ENCODE measurements around the gene CAPZA1. TPM values are rescaled to one million over a fixed set of nuclear protein-coding genes. Genes with fewer than 3 reads are reported as not detected.
A peak's percentile ranks its signal among the peaks of the same experiment; 100 is the strongest.
"Not testable (repeated sequence)": the region's sequence is repeated elsewhere in the genome, so short reads cannot be mapped to it uniquely, and the experiment has no call there.

Gene CAPZA1
- total RNA-seq (2014; rRNA removed; shearing (Covaris generic)): 240 and 250 TPM in 2 replicates
- 165 and 188 TPM in 2 replicates for polyA plus RNA-seq (2015; cell fraction: cytosol; rRNA removed)
- polyA plus RNA-seq (2015; cell fraction: nucleus; rRNA removed): 186 and 199 TPM in 2 replicates

DNA sequence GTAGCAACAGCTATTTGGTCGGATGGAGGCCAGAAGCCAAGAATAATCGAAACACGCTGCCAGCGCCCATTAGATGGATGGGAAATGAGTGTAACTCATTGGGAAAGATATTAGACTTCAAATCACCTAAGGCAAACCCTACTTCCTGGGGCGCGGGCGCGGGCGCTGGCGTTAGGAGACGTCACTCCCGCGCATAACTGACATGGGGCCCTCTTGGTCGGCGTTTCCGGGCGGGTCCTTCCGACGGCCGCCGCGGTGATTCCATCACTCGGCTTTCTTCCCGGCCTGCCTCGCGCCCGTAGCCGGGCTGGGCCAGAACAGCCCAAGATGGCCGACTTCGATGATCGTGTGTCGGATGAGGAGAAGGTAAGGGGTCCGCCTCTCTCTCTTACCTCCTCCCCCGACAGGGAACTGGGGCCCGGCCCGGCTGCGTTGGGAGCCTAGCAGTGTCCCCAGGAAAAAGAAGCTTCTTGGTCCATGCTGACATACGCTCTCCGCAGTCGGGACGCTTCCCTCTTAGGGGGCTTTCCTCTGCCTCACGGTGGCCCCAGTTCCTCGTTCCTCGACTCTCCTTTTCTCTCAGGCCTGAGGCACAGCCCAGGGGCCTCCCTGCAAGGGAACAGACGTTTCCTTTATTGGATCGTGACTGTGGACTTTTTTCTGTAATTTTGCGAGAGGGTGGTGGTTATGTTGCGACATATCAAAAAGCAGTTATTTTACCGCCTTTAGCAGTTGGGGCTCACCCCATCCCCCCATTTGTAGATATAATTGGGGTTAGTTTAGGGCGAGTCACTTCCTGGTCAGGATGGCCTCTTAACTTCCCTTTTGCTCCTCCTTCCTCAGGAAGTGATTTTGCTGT lies at the start of gene CAPZA1:
Gene CAPZA1 (plus strand): TSS at position 315 of the 859 bp plus-strand sequence. CDS start 13 bp downstream, at position 328.
- DNase-seq (ENCODE audit: low read depth): peak; percentile 92

DNA sequence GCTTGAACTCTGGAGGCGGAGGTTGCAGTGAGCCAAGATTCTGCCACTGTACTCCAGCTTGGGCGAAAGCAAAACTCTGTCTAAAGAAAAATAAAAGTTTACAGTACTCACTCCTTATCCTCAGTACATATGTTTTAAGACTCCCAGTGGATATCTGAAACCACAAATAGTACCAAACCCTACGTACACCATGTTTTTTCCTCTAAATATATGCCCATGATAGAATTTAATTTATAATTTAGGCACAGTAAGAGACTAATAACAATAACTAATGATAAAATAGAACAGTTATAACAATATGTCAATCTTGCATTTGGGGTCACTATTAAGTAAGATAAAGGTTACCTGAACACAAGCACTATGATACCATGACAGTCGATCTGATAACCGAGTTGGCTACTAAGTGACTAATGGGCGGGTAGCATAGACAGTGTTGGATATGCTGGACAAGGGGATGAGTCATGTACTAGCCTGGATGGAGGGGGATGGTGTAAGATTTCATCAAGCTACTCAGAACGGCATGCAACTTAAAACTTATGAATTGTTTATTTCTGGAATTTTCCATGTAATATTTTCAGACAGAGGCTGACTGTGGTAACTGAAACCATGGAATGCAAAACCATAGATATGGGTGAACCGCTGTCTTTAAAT lies 44.4 kb upstream of the CAPZA1 start:
- peak; percentile 81 for DNase-seq (ENCODE audit: low read depth)

DNA sequence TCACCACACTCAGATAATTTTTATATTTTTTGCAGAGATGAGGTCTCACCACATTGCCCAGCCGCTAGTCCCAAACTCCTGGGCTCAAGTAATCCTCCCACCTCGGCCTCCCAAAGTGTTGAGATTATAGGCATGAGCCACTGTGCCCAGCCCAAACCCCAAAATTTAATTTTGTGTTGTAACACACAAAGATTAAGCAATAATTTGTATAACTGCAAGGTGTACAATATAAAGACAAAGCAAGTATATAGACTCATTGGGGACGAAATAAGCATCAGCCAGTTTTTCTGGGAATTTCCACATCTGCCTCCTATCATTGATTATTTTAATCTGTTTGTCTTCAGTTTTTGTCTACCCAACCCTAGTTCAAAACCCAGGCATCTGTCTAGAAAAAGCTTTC lies 43.4 kb upstream of the CAPZA1 start:
- no peak for DNase-seq (ENCODE audit: low read depth)

DNA sequence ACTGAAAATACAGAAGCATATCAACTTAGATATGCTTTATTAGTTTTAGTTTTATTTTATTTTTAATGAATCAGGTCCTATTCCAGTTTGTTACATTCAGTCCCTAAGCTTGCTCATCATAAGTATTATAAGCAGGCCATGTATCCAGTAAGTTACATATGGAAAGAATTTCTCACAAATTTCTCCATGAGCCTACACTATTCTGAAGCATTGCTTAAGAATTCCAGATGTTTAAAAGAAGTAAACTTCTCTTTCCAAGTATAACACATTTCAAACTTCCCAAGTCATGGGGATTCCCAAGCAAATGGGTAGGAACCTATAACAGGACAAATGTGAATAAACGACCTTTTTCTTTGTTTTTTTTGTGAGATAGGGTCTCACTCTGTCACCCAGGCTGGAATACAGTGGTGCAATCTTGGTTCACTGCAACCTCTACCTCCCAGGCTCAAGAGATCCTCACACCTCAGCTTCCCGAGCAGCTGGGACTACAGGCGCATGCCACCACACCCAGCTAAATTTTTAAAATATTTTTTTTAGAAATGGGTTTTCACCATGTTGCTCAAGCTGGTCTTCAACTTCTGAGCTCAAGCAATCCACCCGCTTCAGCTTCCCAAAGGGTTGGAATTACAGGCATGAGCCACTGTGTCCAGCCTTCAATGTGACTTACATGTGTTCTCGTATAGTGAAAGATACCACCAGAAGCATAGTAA lies 39.7 kb upstream of the CAPZA1 start:
- DNase-seq (ENCODE audit: low read depth): no peak

DNA sequence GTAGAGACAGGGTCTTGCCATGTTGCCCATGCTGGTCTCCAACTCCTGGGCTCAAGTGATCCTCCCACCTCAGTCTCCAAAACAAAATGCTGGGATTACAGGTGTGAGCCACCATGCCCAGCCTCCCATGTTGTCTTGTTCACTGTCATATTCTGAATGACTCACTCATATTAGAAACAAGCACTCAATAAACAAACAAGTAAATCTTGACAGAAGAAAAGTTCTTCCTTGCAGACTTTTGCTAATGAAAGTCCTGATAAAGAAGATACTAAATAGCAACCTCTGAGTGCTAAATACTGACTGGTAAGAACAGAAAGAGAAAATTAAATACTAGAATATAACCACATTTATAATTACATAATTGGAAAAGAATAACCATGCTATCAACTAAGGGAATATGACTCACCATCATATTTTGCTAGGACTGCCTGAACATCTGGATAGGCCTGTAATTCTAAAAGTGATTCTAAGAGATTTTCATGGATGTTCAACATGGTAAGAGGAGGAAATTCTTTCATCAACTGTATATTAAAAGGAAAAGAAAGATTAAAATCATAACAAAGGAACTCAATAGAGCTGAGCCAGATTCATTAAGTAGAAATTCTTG lies 37.9 kb upstream of the CAPZA1 start:
- no peak for DNase-seq (ENCODE audit: low read depth)

DNA sequence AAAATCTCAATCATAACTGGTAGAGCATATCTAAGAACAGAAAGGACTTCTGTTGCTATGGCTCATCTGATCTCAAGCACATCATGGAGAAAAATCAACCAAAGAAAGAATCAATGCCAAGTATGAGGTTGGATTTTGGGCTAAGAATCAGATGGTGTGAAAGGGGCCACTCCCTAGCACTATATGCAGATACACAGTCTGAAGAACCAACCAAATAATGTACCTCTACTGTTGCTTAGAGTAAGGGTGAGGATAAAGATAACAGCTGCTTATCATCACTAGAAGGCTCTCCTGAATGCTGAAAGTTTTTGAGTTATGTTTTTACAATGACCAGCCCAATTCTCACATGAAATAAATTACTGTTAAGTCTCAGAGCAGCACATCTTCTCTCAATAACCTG lies 36.3 kb upstream of the CAPZA1 start:
- no peak for DNase-seq (ENCODE audit: low read depth)

DNA sequence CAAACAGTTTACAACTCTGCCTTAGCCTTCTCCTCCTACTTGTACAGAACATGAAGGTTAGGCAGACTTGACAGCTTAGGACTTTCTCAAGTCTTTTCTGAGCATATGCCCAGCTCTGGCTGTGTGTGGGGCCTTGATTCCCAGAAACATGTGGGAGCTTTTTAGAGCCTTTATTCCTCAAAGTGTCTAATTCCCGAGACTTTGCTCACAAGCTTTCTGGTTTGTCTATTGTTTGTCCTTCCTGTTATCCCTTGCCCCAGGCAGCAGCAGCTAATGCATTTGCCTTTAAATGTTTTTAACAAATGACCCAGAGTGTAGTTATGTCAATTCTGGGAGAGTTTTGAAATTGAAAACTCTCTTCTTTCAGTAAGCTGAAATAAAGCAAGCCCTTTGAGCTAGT lies 29.9 kb upstream of the CAPZA1 start:
- no peak for DNase-seq (ENCODE audit: low read depth)

DNA sequence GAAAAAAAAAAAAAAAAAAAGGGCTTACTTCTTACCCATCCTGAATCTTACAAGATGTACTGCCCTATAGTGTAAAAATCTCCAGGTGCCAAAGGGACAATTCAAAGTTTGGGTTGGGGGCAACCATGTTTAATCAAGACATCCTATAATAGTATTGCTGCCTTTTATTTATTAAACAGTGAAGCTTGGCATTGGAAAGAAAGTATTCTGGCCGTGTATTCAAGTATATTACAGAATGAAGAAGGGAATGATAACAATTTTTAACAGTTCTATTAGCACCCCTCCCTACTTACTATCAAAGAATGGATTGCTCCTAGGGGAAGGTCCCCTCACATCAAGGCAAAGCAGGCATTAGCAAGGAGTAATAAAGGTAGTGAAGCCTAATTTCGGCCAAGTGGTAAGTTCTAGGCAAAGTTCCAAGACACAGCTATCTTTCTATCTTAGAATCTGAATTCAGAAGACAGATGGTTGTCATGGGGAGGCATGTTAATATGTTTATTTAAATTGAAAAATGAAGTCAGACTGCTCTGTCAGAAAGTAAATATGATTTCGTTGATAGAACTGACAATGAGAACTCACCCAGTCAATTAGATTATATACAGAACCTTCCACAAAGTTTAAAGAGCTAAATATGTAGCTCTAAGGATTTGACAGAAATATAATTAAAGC lies 25.3 kb upstream of the CAPZA1 start:
- no peak for DNase-seq (ENCODE audit: low read depth)

DNA sequence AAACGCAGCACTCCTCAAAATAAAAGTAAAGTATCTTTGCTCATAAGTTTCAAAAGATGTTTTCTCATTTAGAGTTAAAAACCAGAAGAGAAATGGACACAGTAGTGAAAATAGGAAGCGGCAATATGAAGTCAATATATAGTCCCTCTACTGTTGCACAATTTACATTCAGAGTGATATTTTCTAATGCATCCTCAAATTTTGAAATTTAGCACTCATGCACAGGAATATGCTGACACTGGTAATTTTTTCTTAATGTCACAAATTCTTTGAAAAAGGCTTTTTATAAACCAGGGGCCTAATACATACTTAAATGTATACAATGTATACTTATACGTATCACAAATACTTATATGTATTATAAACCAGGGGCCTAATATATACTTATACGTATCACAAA lies 20.2 kb upstream of the CAPZA1 start:
- no peak for DNase-seq (ENCODE audit: low read depth)

DNA sequence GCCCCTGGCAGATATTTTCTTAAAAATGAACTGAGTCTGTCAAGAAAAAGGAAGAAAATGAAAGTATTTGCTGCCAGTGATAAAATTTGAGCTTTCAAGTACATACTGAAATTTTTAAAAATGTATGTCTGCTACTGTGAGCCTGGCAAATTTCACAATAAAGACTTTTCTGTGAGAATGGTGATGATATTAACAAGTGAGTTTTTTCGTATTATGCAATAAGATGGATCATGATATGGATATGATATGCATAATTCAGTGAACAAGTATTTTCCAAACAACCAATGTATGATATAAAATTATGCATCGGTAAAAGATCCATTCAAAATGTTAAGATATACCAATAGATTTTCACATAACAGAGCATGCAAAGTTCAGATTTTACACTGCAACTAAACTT lies 16.6 kb upstream of the CAPZA1 start:
- no peak for DNase-seq (ENCODE audit: low read depth)

DNA sequence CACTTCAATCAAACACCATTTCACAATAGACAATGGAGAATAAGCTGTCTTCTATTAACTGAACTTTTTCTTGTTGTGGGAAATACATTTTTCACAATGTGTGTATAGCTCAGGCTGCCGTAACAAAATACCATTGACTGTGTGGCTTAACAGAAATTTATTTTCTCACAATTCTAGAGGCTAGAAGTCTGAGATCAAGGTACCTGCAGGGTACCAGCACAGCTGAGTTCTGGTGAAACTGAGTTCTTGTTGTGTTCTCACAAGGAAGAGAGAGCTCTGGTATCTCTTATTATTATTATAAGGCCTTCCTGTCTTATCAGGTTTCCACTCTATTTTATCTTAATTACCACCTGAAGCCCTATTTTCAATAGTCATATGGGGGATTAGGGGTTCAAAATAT lies 16.1 kb upstream of the CAPZA1 start:
- DNase-seq (ENCODE audit: low read depth): no peak

DNA sequence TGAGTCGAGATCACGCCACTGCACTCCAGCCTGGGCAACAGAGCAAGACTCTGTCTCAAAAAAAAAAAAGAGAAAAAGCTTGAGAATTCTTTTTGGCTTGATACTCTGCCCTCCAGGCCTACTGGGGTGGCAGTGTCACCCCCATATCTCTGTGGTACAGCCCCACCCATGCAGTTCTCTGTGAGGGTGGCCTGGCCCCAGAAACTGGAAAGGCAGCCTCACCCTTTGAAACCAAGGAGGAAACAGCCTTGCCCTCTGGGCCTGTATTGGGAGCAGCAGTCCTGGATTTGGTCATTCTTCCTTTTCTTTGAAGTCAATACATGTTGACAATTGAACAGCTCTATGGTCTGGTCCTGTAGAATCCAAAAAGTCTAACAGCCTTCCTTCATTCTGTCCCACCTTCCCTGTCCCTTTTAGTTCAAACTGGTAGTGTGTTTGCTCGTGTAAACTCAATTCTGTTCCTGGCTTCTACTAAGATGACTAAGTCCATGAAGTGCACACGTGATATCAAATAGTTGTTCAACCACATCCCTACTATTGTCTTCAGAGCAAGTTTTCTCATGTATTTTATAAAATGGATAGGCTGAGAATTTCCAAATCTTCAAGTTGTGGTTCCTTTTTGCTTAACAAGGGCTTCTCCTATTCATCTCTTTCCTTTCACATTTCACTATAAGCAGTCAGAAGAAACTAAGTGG lies 13.9 kb upstream of the CAPZA1 start:
- DNase-seq (ENCODE audit: low read depth): peak; percentile 27

DNA sequence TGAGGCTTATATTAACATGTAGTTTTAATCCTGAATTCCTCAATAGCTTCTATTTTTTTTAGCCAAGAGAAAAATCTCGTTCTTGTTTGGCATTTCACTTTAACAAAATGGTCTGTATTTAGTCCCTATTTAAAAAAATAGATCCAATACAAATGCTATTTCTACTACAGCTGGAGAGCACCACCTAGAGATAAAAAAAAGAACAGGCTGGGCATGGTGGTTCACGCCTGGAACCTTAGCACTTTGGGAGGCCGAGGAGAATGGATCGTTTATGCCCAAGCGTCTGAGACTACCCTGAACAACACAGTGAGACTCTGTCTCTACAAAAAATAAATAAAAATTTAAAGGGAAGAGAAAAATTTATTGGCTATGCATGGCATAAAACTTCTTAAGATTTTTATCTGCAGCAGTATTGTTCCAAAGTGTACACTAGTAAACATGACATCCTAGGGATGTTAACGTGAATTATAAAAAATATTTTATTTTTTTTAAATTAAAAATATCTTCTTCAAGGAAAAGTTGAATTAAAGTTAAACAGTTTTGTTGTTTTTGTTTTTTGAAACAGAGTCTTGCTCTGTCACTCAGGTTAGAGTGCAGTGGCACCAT lies 5.1 kb upstream of the CAPZA1 start:
- peak; percentile 38 for DNase-seq (ENCODE audit: low read depth)

DNA sequence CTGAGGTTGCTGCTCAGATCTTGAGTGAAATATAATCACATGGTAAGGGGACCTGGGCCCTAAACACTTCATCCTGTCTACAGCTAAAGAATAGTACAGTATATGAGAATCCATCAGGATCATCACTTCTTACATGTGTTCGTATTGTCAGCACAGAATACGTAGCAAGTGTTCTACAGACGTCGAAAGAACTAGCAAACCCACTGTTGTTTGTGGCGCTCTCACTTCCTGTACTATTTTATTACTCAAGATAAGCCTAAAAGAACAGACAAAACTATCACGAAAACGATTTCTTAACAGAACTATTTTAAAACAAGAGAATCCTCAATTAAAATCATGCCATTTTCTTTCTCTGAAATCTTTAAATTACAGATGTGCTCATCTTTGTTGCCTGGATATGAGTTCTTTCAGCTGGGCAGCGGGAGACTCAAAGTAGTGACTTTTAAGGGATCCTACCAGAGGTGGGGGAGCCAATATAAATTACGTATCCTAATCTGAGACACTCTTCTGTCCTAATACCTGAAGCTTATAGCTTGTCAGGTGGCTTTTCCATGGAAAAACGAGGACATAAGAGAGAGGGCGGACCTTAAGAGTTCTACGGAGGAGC lies 1.4 kb upstream of the CAPZA1 start:
- no peak for DNase-seq (ENCODE audit: low read depth)

DNA sequence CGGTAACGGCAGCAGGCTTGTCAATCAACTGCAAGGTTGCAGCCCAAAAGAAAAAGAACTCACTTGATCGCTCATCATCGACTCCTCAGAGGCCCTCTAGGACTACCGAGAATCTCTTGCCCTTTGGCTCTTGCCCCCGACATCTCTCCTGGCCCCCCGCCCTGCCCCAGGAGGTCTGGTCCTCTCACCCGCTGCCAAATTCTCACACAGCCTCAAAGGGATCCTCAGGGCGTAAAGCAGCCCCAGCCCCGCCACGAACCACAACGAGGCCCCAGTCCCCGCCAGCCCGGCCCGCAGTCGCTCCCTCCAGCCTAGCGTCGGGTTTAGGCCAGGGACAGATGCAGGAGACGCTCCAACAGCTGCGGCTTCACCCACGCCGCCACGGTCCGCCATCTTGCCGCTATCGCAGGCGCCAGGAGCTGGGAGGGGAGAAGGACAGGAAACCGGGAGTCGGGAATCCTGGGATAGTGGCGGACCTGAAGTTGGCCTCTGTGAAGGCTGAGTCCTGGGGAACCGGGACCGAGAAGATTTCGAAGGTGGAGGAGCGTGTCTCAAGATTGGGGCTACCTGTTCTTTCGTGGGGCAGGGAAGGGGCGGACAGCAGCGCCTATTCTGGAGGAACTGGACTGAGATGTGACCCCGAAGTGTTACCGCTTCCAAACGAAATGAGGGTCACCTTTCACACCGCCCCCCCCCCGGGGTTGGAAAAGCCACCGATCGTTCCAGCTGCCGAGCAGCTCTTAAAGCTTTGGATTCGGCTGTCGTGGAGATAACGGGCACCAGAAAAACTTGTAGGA lies 713 bp upstream of the CAPZA1 start, which contains the start of gene ST7L:
Gene ST7L (minus strand): TSS at position 421 of the 797 bp plus-strand sequence. CDS start 28 bp downstream, at position 393.
- peak; percentile 59 for DNase-seq (ENCODE audit: low read depth)

DNA sequence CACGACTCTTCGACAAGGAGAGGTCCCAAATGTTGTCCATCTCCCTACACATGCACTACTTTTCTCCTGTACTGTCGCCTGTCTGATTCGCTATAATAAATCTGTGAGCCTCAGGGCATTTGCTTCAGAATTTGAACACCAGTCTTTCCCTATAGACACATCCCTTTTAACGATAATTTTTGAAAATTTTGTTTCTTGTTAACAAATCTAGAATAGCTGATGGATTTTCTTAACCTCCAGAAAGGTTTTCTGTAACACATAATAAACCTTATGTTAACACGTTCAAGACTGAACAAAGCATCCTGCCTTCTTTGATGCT lies 704 bp downstream of the CAPZA1 start:
- DNase-seq (ENCODE audit: low read depth): no peak

DNA sequence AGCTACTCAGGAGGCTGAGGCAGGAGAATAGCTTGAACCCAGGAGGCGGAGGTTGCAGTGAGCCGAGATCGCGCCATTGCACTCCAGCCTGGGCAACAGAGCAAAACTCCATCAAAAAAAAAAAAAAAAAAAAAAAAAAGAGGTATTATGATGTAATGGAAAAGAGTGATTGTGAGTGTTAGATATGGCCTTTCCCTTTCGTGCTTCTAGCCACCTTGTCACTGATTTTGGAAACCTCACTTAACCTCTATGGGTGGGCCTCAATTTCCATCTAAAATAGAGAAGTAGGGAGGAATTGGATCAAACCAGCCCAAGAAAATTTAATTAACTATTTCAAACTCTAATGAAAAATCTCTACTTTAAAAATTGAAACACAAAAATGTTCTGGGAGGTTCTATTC lies 4.9 kb downstream of the CAPZA1 start:
- not testable (repeated sequence) for DNase-seq (ENCODE audit: low read depth)

DNA sequence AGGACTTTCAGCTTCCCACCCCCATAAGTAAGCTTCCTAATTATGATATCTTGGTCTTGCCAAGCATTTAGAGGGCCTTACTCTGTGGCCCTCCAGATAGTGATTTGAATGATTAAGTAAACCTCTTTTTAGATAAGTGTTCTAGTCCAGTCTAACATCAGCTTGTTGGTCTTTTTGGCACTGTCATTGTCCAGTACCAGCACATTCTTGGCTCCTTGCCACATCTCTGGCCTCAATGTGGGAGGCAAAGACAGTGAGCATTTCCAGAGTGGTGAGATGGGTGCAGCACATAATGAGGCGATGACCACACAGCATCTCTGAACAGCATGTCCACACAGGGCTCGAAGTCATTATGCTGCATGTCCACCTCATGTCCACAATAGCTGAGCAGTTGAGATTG lies 6.1 kb downstream of the CAPZA1 start:
- no peak for DNase-seq (ENCODE audit: low read depth)

DNA sequence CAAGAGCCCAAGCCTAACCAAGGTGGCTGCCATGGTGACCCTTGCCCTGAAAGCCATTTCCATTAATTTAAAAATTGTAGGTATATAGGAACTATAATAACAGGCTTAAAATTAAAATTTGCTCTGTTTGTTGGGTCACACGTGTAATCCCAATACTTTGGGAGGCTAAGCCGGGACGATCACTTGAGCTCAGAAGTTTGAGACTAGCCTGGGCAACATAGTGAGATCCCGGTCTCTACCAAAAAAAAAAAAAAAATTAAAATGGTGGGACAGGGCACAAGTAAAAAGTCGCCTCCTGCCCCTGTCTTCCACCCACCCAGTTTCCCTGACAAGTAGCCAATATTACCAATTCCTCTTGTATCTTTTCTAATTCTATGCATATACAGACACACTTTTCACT lies 6.6 kb downstream of the CAPZA1 start:
- DNase-seq (ENCODE audit: low read depth): no peak

Data from HT1080 (cell line).